Esophagus muscularis mucosa (tissue), 4 donors: ENCODE results near the gene ZIC2. TPM values are rescaled to one million over a fixed set of nuclear protein-coding genes. Genes with fewer than 3 reads are reported as not detected.

Experiments
- DNase-seq: peaks from one replicate; pipeline ENCODE4 v3.0.0-alpha.2; 2017; ENCODE audit errors: extremely low spot score
- H3K27ac ChIP-seq, 4 donors: fragments of 200-600 bp; sonication (generic); replicated peaks in 1 of 4; 1 replicate in 3 of 4; 2 replicates in 1 of 4; pipeline ENCODE4 v1.5.1; 2016 to 2019; ENCODE audit warnings: mild to moderate bottlenecking in 1 of 4
- H3K27me3 ChIP-seq, 4 donors: fragments of 200-600 bp; sonication (generic); one replicate each; pipeline versions ENCODE4 v1.5.1 to v1.6.0; 2016 to 2019
- H3K36me3 ChIP-seq, 4 donors: fragments of 200-600 bp; sonication (generic); one replicate each; pipeline ENCODE4 v1.5.1; 2016 to 2019
- H3K4me1 ChIP-seq, 4 donors: fragments of 200-600 bp; sonication (generic); one replicate each; pipeline ENCODE4 v1.5.1; 2016 to 2019
- H3K4me3 ChIP-seq, 4 donors: fragments of 200-600 bp; sonication (generic); 1 replicate in 2 of 4; 2 replicates in 2 of 4; pipeline ENCODE4 v1.5.1; 2016 to 2019; ENCODE audit warnings: mild to moderate bottlenecking in 4 of 4, moderate library complexity in 1 of 4
- H3K9me3 ChIP-seq, 4 donors: fragments of 200-600 bp; sonication (generic); 1 replicate in 3 of 4; 2 replicates in 1 of 4; pipeline ENCODE4 v1.5.1; 2016 to 2019
- EP300 ChIP-seq: sonication (generic); formaldehyde crosslinking; IDR thresholded peaks from one replicate; pipeline ENCODE4 v1.6.1; 2017; ENCODE audit warnings: antibody characterized with exemption
- POLR2A ChIP-seq: fragments of 450-650 bp; IDR thresholded peaks from one replicate; pipeline ENCODE4 v1.6.1; 2017; ENCODE audit warnings: antibody characterized with exemption, moderate library complexity, mild to moderate bottlenecking, low read depth
- POLR2AphosphoS5 ChIP-seq, 2 donors: sonication (generic); formaldehyde crosslinking; IDR thresholded peaks; one replicate each; pipeline ENCODE4 v1.6.1; 2017; ENCODE audit warnings: antibody characterized with exemption in 2 of 2
- WGBS: methylation state at CpG from one replicate; pipeline ENCODE4 v1.1.5; 2018; 5-methylcytosine and 5-hydroxymethylcytosine counted together
- intact Hi-C: fragments of 100-400 bp; cut with DNase I; formaldehyde crosslinking; loops from one replicate; pipeline ENCODE4 v1.15.1; 2023
- total RNA-seq, 4 donors: library from RNA; depleted of rRNA; stranded (reverse); fragments of >200 nt; gene quantifications; one replicate each; pipeline versions ENCODE4 v1.1.0 to v1.2.1, GENCODE V29; 2016
- TF ChIP-seq, protein P1 (sequence below), 3 experiments: fragments of 200-600 bp in 2 of 3; fragments of 450-650 bp in 1 of 3; sonication (generic) in 2 of 3; IDR thresholded peaks; one replicate each; pipeline ENCODE4 v1.5.1; 2017 to 2019; ENCODE audit warnings: antibody characterized with exemption in 3 of 3, mild to moderate bottlenecking in 2 of 3, moderate library complexity in 1 of 3

The ZIC2 gene
- total RNA-seq, 4 donors from 2014 or later: not detected

DNA sequence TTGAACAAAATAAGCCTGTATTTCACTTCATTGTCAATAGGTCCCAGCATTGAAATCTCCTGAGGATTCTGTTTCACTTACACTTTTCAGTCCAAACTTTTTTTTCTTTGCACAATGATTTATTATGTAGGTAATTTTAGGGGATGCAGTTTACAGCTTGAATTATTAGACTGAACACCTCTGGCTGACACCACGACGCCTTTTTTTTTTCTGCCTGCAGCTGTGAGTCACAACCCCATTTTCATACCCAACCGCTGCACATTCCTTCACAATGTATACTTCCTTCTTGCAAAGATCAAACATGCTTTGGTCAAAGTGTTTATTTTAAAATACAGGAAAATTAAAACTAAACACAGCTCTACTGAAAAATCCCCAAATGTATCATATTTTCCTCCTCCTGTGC, 11.4 kb downstream of the ZIC2 start:
- no peak for TF ChIP-seq POLR2A
- TF ChIP-seq EP300: no peak
- TF ChIP-seq POLR2AphosphoS5 (IDR thresholded peaks at IDR 0.05): no peak
- TF ChIP-seq, protein P1, sequence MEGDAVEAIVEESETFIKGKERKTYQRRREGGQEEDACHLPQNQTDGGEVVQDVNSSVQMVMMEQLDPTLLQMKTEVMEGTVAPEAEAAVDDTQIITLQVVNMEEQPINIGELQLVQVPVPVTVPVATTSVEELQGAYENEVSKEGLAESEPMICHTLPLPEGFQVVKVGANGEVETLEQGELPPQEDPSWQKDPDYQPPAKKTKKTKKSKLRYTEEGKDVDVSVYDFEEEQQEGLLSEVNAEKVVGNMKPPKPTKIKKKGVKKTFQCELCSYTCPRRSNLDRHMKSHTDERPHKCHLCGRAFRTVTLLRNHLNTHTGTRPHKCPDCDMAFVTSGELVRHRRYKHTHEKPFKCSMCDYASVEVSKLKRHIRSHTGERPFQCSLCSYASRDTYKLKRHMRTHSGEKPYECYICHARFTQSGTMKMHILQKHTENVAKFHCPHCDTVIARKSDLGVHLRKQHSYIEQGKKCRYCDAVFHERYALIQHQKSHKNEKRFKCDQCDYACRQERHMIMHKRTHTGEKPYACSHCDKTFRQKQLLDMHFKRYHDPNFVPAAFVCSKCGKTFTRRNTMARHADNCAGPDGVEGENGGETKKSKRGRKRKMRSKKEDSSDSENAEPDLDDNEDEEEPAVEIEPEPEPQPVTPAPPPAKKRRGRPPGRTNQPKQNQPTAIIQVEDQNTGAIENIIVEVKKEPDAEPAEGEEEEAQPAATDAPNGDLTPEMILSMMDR (IDR thresholded peaks at IDR 0.05): no peak
- Histone ChIP-seq H3K9me3 (peaks cover 0 to 4% (median 0%) of the 10 kb centered on the region in 4 donors), H3K27me3 (peaks cover 7 to 100% (median 98%) of the 10 kb centered on the region in 4 donors), H3K4me3 (no peak overlapping the region), H3K27ac (no peak overlapping the region), H3K36me3 (no peaks in the 10 kb centered on the region), H3K4me1 (peaks cover 2 to 53% (median 40%) of the 10 kb centered on the region in 4 donors)
- DNase-seq: no peak
- WGBS: 8% methylated on average over 3 of the region's 3 CpGs
- intact Hi-C loops: no loop called here

DNA sequence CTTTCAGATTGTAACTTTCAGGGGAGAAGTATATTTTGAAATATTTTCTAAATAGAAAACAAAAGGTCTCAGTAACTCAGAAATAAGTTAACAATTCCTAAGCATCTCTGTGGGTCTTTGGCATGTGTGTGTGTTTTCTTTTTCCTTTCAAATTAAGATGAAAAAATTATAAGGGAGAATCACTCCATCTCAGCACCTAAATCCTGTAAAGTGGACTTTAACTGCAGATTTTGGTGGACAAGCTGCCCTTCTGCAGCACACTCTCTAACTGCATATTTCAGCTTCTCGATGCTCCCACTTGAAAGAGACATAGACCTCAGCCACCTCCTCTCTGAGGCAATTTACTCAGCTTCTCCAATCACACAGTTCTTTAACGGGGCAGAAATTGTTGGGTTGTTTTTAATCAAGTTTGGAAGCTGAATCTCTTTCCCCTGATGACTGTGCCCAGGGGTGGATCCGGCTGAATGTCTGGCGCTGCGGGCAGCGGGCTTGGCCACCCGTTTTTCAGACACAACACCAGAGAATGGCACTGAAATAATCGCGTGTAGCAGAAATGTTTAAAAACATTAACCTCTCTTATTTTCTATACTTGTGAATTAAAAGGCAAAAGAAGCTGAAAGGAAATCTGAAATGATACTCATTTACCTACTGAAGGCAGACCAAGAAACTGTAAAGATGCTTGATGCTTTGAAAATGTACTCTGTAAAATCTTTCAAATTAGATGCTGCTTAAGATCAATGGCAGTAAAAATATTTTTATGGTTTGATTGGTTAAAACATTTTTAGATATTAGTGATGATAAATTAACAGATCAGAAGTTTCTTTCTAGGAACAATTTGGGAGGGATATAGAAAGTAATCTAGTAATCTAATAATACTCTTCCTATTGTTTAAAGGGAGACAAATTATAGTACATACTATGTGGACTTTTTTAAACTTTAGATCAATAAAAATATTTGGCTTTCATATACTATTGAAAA, 12.4 kb downstream of the ZIC2 start:
- Histone ChIP-seq H3K4me3 (no peak overlapping the region), H3K4me1 (peaks cover 2 to 45% (median 36%) of the 10 kb centered on the region in 4 donors), H3K27me3 (peaks cover 6 to 100% (median 91%) of the 10 kb centered on the region in 4 donors), H3K36me3 (no peaks in the 10 kb centered on the region), H3K9me3 (peaks cover 0 to 4% (median 0%) of the 10 kb centered on the region in 4 donors), H3K27ac (no peak overlapping the region)
- no peak for DNase-seq
- no peak for TF ChIP-seq POLR2A
- TF ChIP-seq POLR2AphosphoS5 (IDR thresholded peaks at IDR 0.05): no peak
- TF ChIP-seq, protein P1 (IDR thresholded peaks at IDR 0.05): no peak
- TF ChIP-seq EP300: no peak
- WGBS: 14% methylated on average over 9 of the region's 9 CpGs
- intact Hi-C loops: no loop called here

DNA sequence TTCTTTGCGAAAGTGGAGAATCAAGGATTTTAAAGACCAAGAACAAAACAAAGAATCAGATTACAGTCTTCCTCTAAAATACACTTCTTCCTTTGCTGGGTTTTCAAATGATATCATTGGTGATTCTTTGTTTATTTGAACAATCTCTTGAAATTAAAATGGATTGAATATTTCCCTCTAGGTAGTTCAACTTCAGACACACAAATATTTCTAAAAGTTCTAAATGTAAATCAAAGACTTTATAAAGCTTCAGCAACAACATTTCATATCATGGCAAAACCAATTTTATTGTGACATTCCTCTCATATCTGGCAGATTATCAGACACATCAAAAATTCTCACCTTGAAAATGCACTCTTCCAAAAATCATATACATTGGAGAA, 13.0 kb downstream of the ZIC2 start:
- Histone ChIP-seq H3K4me3 (no peak overlapping the region), H3K9me3 (peaks cover 0 to 4% (median 0%) of the 10 kb centered on the region in 4 donors), H3K4me1 (peaks cover 2 to 38% (median 29%) of the 10 kb centered on the region in 4 donors), H3K27me3 (peaks cover 6 to 99% (median 85%) of the 10 kb centered on the region in 4 donors), H3K36me3 (no peaks in the 10 kb centered on the region), H3K27ac (no peak overlapping the region)
- DNase-seq: no peak
- TF ChIP-seq POLR2A (no peak), POLR2AphosphoS5 (IDR thresholded peaks at IDR 0.05) (no peak), EP300 (no peak)
- WGBS: 16% methylated on average over 1 of the region's 1 CpG
- intact Hi-C loops: no loop called here

DNA sequence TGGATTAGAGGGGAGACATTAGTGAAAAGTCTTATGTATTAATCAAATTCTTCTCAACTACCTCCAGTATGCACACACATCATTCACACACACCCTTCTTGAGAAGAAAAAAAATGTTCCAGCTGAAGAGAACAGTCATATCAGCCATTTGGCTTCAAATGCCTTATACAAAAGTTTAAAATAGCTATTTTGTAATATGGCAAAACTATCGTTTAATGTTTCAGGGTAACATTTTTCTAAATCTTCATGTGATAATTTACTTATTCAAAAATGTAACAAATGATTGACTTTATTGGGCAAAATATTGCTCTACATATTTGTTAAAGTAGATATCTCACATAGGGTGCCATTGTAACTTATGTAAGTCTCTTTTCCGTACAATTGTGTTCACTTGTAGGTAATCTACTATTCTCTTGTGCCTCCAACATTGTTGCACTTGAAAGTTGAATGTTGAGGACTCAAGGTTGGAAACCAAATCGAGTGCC, 13.6 kb downstream of the ZIC2 start:
- peaks cover 0 to 4% (median 0%) of the 10 kb centered on the region in 4 donors for H3K9me3 ChIP-seq
- H3K4me3 ChIP-seq: no peak overlapping the region
- H3K4me1 ChIP-seq: peaks cover 2 to 33% (median 24%) of the 10 kb centered on the region in 4 donors
- WGBS: 24% methylated on average over 3 of the region's 3 CpGs
- H3K27ac ChIP-seq: no peak overlapping the region
- H3K36me3 ChIP-seq: no peaks in the 10 kb centered on the region
- DNase-seq: no peak
- intact Hi-C loops: no loop called here
- TF ChIP-seq, protein P1 (IDR thresholded peaks at IDR 0.05): no peak
- TF ChIP-seq POLR2AphosphoS5 (IDR thresholded peaks at IDR 0.05) (no peak), EP300 (no peak), POLR2A (no peak)
- peaks cover 6 to 98% (median 82%) of the 10 kb centered on the region in 4 donors for H3K27me3 ChIP-seq
